ENCODE data around the gene TRIM29. TPM values are rescaled to one million over a fixed set of nuclear protein-coding genes. Genes with fewer than 3 reads are reported as not detected.
A peak's percentile ranks its signal among the peaks of the same experiment; 100 is the strongest.

The TRIM29 gene
- total and polyA plus RNA-seq, 9 of the 15 experiments (the other 6 are each of a cell fraction or from before 2014, with no cell fraction given), result 0.08 to 1.4 (median 0.42) TPM; not detected in 2

DNA sequence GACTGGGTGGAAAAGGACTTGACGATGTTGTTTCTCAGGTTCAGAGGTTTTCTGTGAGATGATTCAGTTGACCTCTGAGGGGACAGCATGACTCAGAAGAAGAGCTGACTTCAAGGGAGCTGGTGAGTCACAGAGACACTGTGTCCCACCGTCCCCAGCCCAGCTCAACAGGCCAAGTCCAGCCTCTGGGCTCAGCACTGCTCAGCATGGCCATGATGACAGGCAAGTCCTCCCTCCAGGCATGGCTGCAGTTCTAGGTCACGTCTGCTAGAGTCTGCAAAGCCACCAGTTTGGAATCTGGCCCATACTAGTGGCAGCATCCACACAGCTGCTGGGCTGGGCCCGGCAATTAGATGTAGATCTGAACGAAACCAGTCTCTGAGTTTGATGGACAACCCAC, 12.9 kb downstream of the TRIM29 start (continued):
- TF ChIP-seq RBM14 (IDR thresholded peaks at IDR 0.05; ENCODE audit: borderline replicate concordance, insufficient read depth, low read depth, low read length), result no peak
- TF ChIP-seq ESRRA (IDR thresholded peaks at IDR 0.05; ENCODE audit: borderline replicate concordance, low read depth), result 0 out of 2 replicates have a peak, but pooled peaks have one; percentile 35
- no peak for TF ChIP-seq RCOR1 (IDR thresholded peaks at IDR 0.05; ENCODE audit: borderline replicate concordance in 1 of 2, low read depth in 2 of 2, low read length in 2 of 2)
- TF ChIP-seq, protein P1, sequence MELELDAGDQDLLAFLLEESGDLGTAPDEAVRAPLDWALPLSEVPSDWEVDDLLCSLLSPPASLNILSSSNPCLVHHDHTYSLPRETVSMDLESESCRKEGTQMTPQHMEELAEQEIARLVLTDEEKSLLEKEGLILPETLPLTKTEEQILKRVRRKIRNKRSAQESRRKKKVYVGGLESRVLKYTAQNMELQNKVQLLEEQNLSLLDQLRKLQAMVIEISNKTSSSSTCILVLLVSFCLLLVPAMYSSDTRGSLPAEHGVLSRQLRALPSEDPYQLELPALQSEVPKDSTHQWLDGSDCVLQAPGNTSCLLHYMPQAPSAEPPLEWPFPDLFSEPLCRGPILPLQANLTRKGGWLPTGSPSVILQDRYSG (tag; conservative IDR thresholded peaks at IDR 0.05; ENCODE audit: low read depth), result no peak
- no peak for TF ChIP-seq RBM15 (IDR thresholded peaks at IDR 0.05; ENCODE audit: insufficient read depth, low read length)
- no peak for TF ChIP-seq ZNF444 (CRISPR knock-in tag; IDR thresholded peaks at IDR 0.05)
- TF ChIP-seq, protein P2, sequence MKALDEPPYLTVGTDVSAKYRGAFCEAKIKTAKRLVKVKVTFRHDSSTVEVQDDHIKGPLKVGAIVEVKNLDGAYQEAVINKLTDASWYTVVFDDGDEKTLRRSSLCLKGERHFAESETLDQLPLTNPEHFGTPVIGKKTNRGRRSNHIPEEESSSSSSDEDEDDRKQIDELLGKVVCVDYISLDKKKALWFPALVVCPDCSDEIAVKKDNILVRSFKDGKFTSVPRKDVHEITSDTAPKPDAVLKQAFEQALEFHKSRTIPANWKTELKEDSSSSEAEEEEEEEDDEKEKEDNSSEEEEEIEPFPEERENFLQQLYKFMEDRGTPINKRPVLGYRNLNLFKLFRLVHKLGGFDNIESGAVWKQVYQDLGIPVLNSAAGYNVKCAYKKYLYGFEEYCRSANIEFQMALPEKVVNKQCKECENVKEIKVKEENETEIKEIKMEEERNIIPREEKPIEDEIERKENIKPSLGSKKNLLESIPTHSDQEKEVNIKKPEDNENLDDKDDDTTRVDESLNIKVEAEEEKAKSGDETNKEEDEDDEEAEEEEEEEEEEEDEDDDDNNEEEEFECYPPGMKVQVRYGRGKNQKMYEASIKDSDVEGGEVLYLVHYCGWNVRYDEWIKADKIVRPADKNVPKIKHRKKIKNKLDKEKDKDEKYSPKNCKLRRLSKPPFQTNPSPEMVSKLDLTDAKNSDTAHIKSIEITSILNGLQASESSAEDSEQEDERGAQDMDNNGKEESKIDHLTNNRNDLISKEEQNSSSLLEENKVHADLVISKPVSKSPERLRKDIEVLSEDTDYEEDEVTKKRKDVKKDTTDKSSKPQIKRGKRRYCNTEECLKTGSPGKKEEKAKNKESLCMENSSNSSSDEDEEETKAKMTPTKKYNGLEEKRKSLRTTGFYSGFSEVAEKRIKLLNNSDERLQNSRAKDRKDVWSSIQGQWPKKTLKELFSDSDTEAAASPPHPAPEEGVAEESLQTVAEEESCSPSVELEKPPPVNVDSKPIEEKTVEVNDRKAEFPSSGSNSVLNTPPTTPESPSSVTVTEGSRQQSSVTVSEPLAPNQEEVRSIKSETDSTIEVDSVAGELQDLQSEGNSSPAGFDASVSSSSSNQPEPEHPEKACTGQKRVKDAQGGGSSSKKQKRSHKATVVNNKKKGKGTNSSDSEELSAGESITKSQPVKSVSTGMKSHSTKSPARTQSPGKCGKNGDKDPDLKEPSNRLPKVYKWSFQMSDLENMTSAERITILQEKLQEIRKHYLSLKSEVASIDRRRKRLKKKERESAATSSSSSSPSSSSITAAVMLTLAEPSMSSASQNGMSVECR (CRISPR knock-in tag; IDR thresholded peaks at IDR 0.05), result no peak
- TF ChIP-seq, protein P3, sequence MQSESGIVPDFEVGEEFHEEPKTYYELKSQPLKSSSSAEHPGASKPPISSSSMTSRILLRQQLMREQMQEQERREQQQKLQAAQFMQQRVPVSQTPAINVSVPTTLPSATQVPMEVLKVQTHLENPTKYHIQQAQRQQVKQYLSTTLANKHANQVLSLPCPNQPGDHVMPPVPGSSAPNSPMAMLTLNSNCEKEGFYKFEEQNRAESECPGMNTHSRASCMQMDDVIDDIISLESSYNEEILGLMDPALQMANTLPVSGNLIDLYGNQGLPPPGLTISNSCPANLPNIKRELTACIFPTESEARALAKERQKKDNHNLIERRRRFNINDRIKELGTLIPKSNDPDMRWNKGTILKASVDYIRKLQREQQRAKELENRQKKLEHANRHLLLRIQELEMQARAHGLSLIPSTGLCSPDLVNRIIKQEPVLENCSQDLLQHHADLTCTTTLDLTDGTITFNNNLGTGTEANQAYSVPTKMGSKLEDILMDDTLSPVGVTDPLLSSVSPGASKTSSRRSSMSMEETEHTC (IDR thresholded peaks at IDR 0.05), result no peak
- TF ChIP-seq OTX1 (CRISPR knock-in tag; IDR thresholded peaks at IDR 0.05), result no peak
- TF ChIP-seq, protein P4, sequence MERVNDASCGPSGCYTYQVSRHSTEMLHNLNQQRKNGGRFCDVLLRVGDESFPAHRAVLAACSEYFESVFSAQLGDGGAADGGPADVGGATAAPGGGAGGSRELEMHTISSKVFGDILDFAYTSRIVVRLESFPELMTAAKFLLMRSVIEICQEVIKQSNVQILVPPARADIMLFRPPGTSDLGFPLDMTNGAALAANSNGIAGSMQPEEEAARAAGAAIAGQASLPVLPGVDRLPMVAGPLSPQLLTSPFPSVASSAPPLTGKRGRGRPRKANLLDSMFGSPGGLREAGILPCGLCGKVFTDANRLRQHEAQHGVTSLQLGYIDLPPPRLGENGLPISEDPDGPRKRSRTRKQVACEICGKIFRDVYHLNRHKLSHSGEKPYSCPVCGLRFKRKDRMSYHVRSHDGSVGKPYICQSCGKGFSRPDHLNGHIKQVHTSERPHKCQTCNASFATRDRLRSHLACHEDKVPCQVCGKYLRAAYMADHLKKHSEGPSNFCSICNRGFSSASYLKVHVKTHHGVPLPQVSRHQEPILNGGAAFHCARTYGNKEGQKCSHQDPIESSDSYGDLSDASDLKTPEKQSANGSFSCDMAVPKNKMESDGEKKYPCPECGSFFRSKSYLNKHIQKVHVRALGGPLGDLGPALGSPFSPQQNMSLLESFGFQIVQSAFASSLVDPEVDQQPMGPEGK (CRISPR knock-in tag; IDR thresholded peaks at IDR 0.05; ENCODE audit: borderline replicate concordance), result no peak
- TF ChIP-seq PHTF2 (CRISPR knock-in tag; IDR thresholded peaks at IDR 0.05), result no peak
- no peak for TF ChIP-seq CEBPG (CRISPR knock-in tag; IDR thresholded peaks at IDR 0.05)
- no peak for TF ChIP-seq CEBPG (tag; conservative IDR thresholded peaks at IDR 0.05 in 1 of 2, IDR thresholded peaks at IDR 0.05 in 1 of 2)
- TF ChIP-seq ZNF217 (CRISPR knock-in tag; IDR thresholded peaks at IDR 0.05), result no peak
- TF ChIP-seq, protein P5, sequence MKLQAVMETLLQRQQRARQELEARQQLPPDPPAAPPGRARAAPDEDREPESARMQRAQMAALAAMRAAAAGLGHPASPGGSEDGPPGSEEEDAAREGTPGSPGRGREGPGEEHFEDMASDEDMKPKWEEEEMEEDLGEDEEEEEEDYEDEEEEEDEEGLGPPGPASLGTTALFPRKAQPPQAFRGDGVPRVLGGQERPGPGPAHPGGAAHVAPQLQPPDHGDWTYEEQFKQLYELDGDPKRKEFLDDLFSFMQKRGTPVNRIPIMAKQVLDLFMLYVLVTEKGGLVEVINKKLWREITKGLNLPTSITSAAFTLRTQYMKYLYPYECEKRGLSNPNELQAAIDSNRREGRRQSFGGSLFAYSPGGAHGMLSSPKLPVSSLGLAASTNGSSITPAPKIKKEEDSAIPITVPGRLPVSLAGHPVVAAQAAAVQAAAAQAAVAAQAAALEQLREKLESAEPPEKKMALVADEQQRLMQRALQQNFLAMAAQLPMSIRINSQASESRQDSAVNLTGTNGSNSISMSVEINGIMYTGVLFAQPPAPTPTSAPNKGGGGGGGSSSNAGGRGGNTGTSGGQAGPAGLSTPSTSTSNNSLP (IDR thresholded peaks at IDR 0.05; ENCODE audit: borderline replicate concordance, low read depth, low read length), result no peak
- peak; percentile 61 for TF ChIP-seq ARID1B (IDR thresholded peaks at IDR 0.05)
